ENCODE results near the gene TNK2.
A peak's percentile ranks its signal among the peaks of the same experiment; 100 is the strongest.

Gene TNK2

GRCh38 chr3:195899701-195900435 is 8.5 kb downstream of the TNK2 start:
- peaks cover 12% of the 10 kb centered on the region for H3K27me3 ChIP-seq (ENCODE audit: control insufficient read depth, insufficient read depth, low read length, poor library complexity, severe bottlenecking)
- H3K4me3 ChIP-seq (ENCODE audit: insufficient read depth, low read depth, low read length): no peak overlapping the region
- H3K36me3 ChIP-seq (ENCODE audit: control insufficient read depth, insufficient read depth, low read length): no peaks in the 10 kb centered on the region
- H3K27ac ChIP-seq (ENCODE audit: insufficient read depth, low read depth, low read length, poor library complexity, severe bottlenecking): no peak overlapping the region
- WGBS, 2 experiments: 92 to 94% methylated on average over 15 of the region's 15 CpGs
- no peaks in the 10 kb centered on the region for H3K9me3 ChIP-seq (ENCODE audit: control insufficient read depth, low read length)
- H3K4me1 ChIP-seq (ENCODE audit: control insufficient read depth, insufficient read depth, low read length): peaks cover 23% of the 10 kb centered on the region

DNA sequence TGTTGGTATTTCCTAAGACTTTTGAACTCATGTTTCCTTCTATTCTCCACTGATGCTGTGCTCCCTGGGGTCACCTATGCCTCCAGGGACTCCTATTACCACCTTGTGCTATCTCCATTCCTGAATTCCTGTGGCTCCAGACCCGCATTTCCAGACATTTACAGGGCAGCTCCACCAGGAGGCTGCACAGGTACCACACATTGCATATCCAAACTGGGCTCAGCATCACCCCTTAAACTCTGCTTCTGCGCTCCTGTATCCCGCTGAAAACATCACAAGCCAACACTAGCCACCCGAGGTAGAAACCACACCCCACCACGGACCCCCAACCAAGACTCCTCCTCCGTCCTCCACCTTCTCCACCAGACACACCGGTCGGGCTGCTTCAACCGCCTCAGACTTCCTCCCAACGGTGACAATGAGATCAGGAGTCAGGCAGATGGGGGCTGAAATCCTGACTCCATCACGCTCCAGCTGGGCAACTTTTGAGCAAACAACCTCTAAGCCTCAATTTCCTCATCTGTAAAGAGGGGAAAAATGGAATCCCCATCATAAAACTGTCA is 10.4 kb downstream of the TNK2 start:
- Histone ChIP-seq H3K4me3 (ENCODE audit: insufficient read depth, low read depth, low read length) (no peak overlapping the region), H3K27ac (ENCODE audit: insufficient read depth, low read depth, low read length, poor library complexity, severe bottlenecking) (no peak overlapping the region), H3K36me3 (ENCODE audit: control insufficient read depth, insufficient read depth, low read length) (no peaks in the 10 kb centered on the region), H3K27me3 (ENCODE audit: control insufficient read depth, insufficient read depth, low read length, poor library complexity, severe bottlenecking) (peaks cover 15% of the 10 kb centered on the region), H3K9me3 (ENCODE audit: control insufficient read depth, low read length) (no peaks in the 10 kb centered on the region), H3K4me1 (ENCODE audit: control insufficient read depth, insufficient read depth, low read length) (peaks cover 36% of the 10 kb centered on the region)
- WGBS, 2 experiments: 68 to 74% methylated on average over 11 of the region's 11 CpGs

DNA sequence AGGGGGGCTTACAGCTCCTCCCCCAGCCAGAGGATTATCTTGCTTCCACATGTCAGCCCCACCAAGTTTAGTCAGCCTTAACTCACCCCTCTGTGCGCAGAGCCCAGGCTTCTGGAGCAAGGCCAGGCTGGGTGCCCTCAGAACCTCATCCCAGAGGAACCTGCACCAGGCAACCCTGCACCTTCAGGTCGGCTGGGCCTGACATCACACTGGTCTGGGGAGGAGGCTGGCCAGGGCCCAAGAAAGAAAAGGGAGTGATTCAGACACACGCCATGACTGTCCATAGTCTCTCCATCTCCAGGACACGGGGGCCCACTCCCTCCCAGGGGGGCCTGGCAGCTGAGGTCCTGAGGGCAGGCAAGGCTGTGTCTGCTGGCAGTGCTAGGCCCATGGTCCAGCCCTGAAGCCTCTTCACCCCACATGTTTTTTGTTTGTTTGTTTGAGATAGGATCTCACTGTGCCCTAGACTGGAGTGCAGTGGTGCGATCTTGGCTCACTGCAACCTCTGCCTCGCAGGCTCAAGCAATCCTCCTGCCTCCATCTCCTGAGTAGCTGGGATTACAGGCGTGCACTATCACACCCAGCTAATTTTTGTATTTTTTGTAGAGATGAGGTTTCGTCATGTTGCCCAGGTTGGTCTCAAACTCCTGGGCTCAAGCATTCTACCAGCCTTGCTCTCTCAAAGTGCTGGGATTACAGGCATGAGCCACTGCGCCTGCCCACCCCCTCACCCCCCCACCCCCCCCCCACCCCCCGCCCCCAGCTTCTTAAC is 11.1 kb downstream of the TNK2 start:
- peaks cover 41% of the 10 kb centered on the region for H3K4me1 ChIP-seq (ENCODE audit: control insufficient read depth, insufficient read depth, low read length)
- no peaks in the 10 kb centered on the region for H3K9me3 ChIP-seq (ENCODE audit: control insufficient read depth, low read length)
- no peak overlapping the region for H3K27ac ChIP-seq (ENCODE audit: insufficient read depth, low read depth, low read length, poor library complexity, severe bottlenecking)
- no peak overlapping the region for H3K4me3 ChIP-seq (ENCODE audit: insufficient read depth, low read depth, low read length)
- no peaks in the 10 kb centered on the region for H3K36me3 ChIP-seq (ENCODE audit: control insufficient read depth, insufficient read depth, low read length)
- peaks cover 15% of the 10 kb centered on the region for H3K27me3 ChIP-seq (ENCODE audit: control insufficient read depth, insufficient read depth, low read length, poor library complexity, severe bottlenecking)
- WGBS, 2 experiments: 81 to 82% methylated on average over 8 of the region's 10 CpGs

- no peaks in the 10 kb centered on the region for H3K9me3 ChIP-seq (ENCODE audit: control insufficient read depth, low read length)
- 39 to 45% methylated on average over 16 of the region's 16 CpGs for whole genome bisulfite sequencing, 2 experiments
- no peak overlapping the region for H3K4me3 ChIP-seq (ENCODE audit: insufficient read depth, low read depth, low read length)
- H3K4me1 ChIP-seq (ENCODE audit: control insufficient read depth, insufficient read depth, low read length): peaks cover 48% of the 10 kb centered on the region
- no peaks in the 10 kb centered on the region for H3K36me3 ChIP-seq (ENCODE audit: control insufficient read depth, insufficient read depth, low read length)
- H3K27ac ChIP-seq (ENCODE audit: insufficient read depth, low read depth, low read length, poor library complexity, severe bottlenecking): peak overlapping the region; percentile 9
- peaks cover 15% of the 10 kb centered on the region for H3K27me3 ChIP-seq (ENCODE audit: control insufficient read depth, insufficient read depth, low read length, poor library complexity, severe bottlenecking)
Observed at GRCh38 chr3:195896361-195897080, 11.8 kb downstream of the TNK2 start.

GRCh38 chr3:195895861-195896360 is 12.4 kb downstream of the TNK2 start:
- no peak overlapping the region for H3K27ac ChIP-seq (ENCODE audit: insufficient read depth, low read depth, low read length, poor library complexity, severe bottlenecking)
- H3K4me3 ChIP-seq (ENCODE audit: insufficient read depth, low read depth, low read length): peak overlapping the region; percentile 51
- no peaks in the 10 kb centered on the region for H3K9me3 ChIP-seq (ENCODE audit: control insufficient read depth, low read length)
- H3K4me1 ChIP-seq (ENCODE audit: control insufficient read depth, insufficient read depth, low read length): peaks cover 49% of the 10 kb centered on the region
- peaks cover 15% of the 10 kb centered on the region for H3K27me3 ChIP-seq (ENCODE audit: control insufficient read depth, insufficient read depth, low read length, poor library complexity, severe bottlenecking)
- 1 to 2% methylated on average over 47 of the region's 47 CpGs for WGBS, 2 experiments
- H3K36me3 ChIP-seq (ENCODE audit: control insufficient read depth, insufficient read depth, low read length): no peaks in the 10 kb centered on the region

DNA sequence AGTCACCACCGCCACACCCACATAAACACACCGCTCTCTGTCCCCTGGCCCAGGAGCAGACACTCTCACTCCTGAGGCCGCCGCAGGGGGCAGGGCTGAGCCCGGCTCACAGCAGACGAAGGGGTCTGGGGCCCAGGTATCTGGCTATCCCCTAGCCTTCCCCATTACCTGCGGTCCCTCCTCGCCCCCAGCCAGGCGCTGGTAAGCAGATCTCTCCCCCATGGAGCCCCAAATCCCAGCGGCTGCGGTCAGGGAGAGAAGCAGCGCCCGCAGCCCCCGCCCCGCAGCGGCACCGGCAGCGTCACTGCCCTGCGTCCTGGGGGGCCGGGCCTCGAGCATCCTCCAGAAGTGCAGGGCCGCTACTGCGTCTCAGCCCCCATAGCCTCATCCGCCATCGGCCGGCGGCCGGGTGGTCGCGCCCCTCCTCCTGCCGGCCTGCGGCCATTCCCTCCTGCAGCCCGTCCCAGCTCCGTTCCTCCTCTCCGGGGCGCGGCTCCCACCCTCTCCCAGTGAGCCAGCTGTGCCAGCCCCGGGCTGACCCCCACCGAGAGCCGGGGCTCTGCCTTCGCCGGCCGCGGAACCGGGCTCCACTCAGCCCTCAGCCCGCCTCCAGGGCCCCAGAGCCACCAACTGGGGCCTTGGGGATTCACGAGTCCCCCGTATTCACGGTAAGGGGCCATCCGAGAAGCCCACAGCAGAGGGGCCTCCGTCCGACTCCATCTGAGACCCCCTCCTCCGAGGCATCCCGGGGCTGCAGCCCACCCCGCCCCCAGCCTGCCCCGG is 13.1 kb downstream of the TNK2 start:
- Histone ChIP-seq H3K4me1 (ENCODE audit: control insufficient read depth, insufficient read depth, low read length) (peaks cover 45% of the 10 kb centered on the region), H3K36me3 (ENCODE audit: control insufficient read depth, insufficient read depth, low read length) (no peaks in the 10 kb centered on the region), H3K4me3 (ENCODE audit: insufficient read depth, low read depth, low read length) (peak overlapping the region; percentile 51), H3K9me3 (ENCODE audit: control insufficient read depth, low read length) (no peaks in the 10 kb centered on the region), H3K27me3 (ENCODE audit: control insufficient read depth, insufficient read depth, low read length, poor library complexity, severe bottlenecking) (peaks cover 15% of the 10 kb centered on the region), H3K27ac (ENCODE audit: insufficient read depth, low read depth, low read length, poor library complexity, severe bottlenecking) (no peak overlapping the region)
- 0 to 1% methylated on average over 56 of the region's 56 CpGs for WGBS, 2 experiments

DNA sequence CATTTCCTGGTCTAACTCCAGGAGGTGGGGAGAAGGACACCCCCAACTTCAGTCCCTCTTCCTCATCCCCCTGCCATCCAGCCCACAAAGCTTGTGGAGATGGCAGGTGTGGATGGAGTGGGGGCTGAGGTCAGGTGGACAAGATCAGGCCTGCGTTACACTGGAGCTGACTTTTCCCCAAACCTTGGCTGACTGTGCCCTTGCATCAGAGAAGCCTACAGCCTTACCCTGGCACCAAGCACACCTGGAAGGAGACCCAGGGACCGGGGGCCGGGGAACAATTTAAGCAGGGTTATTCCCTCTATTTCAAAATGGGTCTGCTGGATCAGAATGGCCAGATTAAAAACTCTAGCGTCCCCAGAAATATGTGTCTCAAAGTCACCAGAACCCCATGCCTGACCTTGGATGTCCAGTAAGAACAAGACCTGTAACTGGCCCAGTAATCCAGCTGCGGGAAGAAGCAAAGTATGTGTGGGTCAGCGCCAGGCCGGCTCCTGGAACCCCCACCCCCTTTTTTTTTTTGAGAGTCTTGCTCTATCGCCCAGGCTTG is 14.4 kb downstream of the TNK2 start:
- peaks cover 57% of the 10 kb centered on the region for H3K4me1 ChIP-seq (ENCODE audit: control insufficient read depth, insufficient read depth, low read length)
- H3K9me3 ChIP-seq (ENCODE audit: control insufficient read depth, low read length): no peaks in the 10 kb centered on the region
- no peak overlapping the region for H3K27ac ChIP-seq (ENCODE audit: insufficient read depth, low read depth, low read length, poor library complexity, severe bottlenecking)
- peaks cover 15% of the 10 kb centered on the region for H3K27me3 ChIP-seq (ENCODE audit: control insufficient read depth, insufficient read depth, low read length, poor library complexity, severe bottlenecking)
- 88 to 95% methylated on average over 8 of the region's 8 CpGs for WGBS, 2 experiments
- H3K4me3 ChIP-seq (ENCODE audit: insufficient read depth, low read depth, low read length): no peak overlapping the region
- H3K36me3 ChIP-seq (ENCODE audit: control insufficient read depth, insufficient read depth, low read length): no peaks in the 10 kb centered on the region

DNA sequence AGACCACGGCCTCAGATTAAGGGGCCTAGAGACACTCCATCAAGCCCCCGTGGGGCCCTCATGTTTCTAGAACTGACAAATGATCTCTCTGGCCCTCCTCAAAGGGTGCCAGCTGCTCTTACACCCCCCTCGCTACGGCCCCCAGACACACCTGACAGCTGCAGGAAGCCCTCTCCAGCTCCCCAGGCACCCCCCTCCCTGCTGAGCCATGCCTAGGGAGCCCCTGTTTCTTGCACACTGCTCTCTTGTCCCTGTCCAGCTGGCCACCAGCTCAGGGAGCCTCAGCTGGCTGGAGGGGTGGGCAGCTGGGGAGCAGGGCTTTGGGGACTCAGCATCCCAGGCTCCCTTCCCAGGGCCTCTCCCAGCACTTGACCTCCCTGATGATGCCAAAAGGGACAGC is 14.8 kb downstream of the TNK2 start:
- H3K9me3 ChIP-seq (ENCODE audit: control insufficient read depth, low read length): no peaks in the 10 kb centered on the region
- H3K4me3 ChIP-seq (ENCODE audit: insufficient read depth, low read depth, low read length): no peak overlapping the region
- 72 to 77% methylated on average over 4 of the region's 4 CpGs for WGBS, 2 experiments
- peaks cover 15% of the 10 kb centered on the region for H3K27me3 ChIP-seq (ENCODE audit: control insufficient read depth, insufficient read depth, low read length, poor library complexity, severe bottlenecking)
- no peaks in the 10 kb centered on the region for H3K36me3 ChIP-seq (ENCODE audit: control insufficient read depth, insufficient read depth, low read length)
- peaks cover 62% of the 10 kb centered on the region for H3K4me1 ChIP-seq (ENCODE audit: control insufficient read depth, insufficient read depth, low read length)
- no peak overlapping the region for H3K27ac ChIP-seq (ENCODE audit: insufficient read depth, low read depth, low read length, poor library complexity, severe bottlenecking)

DNA sequence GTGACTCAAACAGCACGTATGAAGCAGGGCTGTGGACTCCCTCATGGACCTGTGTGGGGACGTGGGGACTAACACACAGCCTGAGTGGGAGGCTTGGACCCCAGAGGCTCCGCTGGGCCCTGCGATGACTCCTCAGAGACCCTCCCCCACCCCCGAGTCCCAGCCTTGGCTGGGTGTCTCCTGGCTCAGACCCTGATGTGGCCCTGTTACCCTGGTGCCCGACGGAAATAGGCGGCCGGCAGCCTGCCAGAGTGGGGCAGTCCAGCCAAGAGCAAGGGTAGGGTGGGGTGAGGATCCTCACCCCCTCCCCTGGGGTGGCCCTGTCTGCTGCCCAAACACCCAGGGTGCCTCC is 15.3 kb downstream of the TNK2 start:
- Histone ChIP-seq H3K36me3 (ENCODE audit: control insufficient read depth, insufficient read depth, low read length) (no peaks in the 10 kb centered on the region), H3K4me3 (ENCODE audit: insufficient read depth, low read depth, low read length) (no peak overlapping the region), H3K27ac (ENCODE audit: insufficient read depth, low read depth, low read length, poor library complexity, severe bottlenecking) (no peak overlapping the region), H3K27me3 (ENCODE audit: control insufficient read depth, insufficient read depth, low read length, poor library complexity, severe bottlenecking) (peaks cover 15% of the 10 kb centered on the region), H3K9me3 (ENCODE audit: control insufficient read depth, low read length) (no peaks in the 10 kb centered on the region), H3K4me1 (ENCODE audit: control insufficient read depth, insufficient read depth, low read length) (peaks cover 65% of the 10 kb centered on the region)
- 47 to 52% methylated on average over 9 of the region's 9 CpGs for WGBS, 2 experiments
